GM18517 (cell line): ENCODE measurements around the gene IGF2.

Source experiments
- ATAC-seq: cut with Tn5 transposase; IDR thresholded peaks from one replicate; pipeline ENCODE4 v1.9.1; 2021; ENCODE audit warnings: mild to moderate bottlenecking, moderate library complexity; ENCODE audit not compliant: unreplicated experiment

Gene IGF2

GRCh38 chr11:2104524-2105440, 34.4 kb downstream of the IGF2 start:
- ATAC-seq: no peak

- no peak for ATAC-seq
Measured at GRCh38 chr11:2103668-2104523, 35.3 kb downstream of the IGF2 start.

DNA sequence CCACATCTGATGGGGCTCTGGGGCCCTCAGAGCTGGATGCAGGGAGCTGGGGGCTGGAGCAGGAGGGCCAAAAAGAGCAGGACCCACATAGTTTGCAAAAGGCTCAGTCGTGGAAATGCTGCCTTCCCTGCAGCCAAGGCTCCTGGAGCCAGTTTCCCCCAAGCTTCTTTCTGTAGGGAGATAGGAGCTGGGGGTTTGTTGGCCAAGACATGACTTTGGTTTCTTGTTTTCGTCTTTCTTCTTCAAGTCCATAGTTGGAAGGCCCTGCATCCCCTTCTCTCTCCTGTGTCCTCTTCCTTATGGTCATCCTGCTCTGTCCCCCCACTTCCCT, 36.3 kb downstream of the IGF2 start:
- no peak for ATAC-seq

DNA sequence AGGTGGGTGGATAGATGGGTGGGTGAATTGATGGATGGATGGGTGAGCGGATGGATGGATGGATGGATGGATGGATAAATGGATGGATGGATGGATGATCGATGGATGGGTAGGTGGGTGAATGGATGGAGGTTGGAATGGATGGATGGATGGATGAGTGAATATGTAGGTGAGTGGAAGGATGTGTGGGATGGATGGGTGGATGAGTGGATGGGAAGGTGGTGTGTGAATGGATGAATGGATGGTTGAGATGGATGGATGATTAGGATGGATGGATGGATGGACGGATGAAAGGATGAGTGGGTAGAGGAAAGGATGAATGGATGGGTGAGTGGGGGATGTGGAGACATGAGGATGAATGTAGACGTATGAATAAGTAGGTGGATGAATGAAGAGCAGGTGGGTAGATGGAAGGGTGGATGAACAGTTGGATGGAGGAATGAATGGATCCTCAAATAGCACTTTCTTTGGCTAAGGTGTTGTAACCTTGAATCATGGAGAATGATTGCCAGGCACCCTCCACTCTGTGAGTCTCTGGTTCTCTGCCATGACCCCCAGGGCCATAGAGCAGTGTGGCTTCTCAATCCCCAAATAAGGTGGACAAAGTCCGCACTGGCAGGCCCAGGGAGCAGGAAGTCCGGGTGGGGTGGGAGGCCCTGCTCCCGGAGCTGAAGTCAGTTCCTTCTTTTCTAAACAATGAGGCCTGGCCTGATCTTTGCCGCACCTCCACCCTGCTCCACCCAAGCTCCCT, 36.9 kb downstream of the IGF2 start:
- ATAC-seq: no peak

- no peak for ATAC-seq
Measured at GRCh38 chr11:2101171-2101675, 38.0 kb downstream of the IGF2 start.

- ATAC-seq: no peak
Measured at GRCh38 chr11:2100361-2101170, 38.6 kb downstream of the IGF2 start.

GRCh38 chr11:2099516-2100349, 39.5 kb downstream of the IGF2 start:
- no peak for ATAC-seq

- no peak for ATAC-seq
Measured at GRCh38 chr11:2098691-2099515, 40.3 kb downstream of the IGF2 start.

DNA sequence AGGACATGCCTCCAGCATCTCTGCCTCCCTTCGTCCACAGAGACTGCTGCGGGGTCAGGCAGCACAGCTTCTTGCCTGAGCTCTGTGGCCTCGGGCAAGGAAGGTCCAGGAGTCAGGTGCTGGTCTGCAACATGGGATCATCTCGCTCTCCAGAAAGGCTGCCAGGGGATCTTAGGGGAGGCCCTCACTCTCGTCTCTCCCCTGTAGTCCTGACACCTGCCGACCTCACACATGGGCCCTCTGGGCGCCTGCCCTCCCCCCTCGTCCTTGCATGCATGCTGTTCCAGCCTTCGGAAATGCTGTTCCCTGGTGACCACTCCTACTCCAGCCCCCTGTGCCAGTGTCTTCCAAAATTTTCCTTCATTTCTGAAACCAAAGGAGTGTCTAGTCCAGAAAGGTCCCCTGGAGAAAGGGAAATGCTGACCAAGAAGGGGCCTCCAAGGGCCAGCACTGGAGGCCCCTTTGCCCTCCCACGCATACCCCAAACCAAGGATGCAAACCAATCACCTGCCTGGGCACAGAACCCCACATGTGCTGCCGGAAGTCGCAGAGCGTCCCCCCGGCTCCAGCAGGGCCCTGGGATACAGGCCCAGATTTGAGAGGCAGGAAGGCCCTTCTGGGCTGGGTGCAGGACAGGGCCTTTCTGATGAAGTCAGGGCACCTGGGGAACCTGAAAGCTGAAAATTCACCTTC, 41.0 kb downstream of the IGF2 start:
- ATAC-seq: no peak

DNA sequence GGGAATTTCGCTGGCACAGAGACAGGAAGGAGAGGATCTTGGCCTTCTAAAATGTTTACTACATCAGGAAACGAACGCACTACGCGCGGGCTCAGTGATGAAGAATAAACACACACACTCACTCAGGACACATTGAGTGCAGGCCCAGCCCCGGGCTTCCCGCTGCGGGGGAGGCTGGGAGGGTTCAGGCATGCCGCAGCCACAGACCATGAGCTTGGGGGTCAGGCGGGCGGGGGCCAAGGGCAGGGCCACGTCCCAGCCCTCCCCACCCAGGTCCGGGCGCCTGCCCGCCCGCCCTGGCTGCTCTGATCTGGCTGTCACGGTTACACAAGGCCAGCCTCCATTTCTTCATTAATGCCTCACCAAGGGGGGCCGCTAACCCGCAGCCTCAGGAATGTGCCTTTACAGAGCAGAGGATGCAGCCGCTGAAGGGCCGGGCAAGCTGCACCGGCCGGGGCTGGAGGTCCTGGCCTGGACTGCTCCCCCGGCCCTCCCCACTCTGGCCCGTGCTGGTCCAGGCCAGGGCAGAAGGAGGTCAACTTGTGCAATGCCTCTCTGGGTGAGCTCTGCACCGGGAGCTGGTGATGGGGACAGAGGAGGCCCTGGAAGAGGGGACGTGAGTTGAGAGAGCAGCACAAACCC, 41.7 kb downstream of the IGF2 start:
- no peak for ATAC-seq

DNA sequence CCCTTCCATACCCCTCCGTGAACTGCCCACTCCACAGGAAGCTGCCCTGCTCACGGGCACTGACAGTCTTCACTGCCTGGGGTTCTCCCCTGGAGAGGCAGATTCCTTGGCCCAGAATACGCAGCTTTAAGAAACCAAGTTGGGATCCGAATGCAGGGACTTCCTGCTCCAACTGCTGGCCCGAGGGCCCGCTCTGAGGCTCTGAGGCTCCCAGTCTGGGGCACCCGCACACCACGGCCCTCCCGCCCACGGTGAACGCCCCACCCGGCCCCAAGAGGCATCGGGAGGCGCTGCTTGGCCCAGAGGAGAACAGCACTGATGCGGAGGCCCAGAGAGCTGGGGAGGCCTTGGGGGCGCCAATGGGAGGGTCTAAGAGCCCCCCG, 42.3 kb downstream of the IGF2 start:
- ATAC-seq: no peak

DNA sequence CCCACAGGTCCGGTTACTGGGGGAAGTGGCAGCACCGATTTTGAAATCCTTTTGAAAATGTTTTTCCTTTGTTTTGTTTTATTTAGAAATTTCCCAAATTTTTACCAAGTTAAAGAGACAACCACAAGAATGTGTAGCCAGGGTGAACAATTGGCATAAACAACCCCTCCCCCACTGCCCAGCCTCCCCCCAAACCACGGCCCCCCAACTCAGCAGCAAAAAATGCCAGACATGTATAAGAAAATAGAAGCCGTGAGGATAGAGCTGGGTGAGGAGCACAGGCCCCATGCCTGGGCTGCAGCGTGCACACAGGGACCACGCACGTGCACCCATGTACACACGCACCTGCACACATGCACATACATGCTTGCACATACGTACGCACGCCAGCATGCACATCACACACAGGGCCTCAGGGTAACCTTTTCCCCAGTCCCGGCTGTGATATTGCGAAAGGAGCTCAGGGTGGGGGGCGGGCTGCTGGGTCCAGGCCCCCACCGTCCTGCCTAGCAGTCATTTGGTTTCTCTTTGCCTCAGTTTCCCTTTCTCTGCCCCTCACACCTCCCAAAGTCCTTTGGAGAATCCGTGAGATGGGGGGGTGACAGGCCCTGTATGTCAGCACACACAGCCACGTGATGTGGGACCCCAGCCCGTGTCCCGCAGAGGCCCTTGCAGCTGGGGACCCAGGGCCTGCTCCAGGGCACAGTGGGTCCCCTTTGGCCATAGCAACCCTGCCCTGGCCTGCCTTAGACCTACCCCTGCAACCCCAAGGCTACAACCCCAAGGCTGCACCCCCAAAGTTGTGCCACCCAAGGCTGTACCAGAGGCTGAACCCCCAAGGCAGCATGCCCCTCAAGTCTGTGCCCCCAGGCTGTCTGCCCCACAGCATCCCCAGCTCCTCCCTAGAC, 42.9 kb downstream of the IGF2 start:
- ATAC-seq: no peak

- no peak for ATAC-seq
Measured at GRCh38 chr11:2095542-2095941, 43.6 kb downstream of the IGF2 start.

GRCh38 chr11:2095198-2095520, 44.0 kb downstream of the IGF2 start:
- no peak for ATAC-seq

DNA sequence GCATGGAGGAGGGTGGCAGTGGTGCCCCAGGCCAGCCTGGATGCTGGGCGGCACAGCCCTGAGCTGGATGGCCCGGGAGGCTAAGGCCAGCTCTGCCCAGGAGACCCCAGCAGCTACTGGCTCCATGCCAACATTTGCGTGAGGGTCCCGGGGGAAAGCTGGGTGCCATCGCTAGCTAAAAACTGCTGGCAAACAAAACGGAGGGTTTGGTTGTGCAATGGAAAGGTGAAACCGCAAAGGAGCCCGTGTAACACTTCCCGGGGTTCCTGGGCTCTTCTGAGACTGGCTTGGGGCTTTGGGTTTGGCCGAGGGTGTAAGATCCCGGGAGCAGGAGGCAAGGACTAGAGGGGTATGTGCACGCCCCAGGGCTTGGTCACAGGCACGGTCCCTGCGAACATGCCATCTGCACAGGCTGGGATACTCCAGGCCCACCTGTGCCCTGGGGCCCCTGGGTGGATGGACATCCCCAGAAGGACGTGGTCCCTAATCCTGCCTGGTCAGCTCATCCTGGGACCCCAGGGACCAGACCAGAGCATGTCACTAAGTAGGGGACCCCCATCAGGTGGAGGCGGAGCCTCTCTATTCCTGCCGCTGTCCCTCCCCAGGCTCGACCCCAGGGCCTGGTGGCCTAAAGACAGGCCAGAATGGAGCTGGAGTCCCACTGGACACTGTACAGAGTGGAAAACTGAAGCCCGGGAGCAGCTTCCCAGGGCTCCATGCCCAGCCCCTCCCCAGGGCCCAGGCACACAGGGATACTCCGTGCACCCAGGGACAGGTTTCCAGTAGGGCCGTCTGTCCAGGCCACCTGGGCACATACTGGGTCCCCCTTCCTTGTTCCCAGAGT, 44.6 kb downstream of the IGF2 start:
- ATAC-seq: no peak
